K562 (cell line): Measurements from ENCODE around the gene VPS9D1. TPM values are rescaled to one million over a fixed set of nuclear protein-coding genes. Genes with fewer than 3 reads are reported as not detected.

ENCODE experiments used
- ATF4 ChIP-seq: fragments of 450-650 bp; formaldehyde crosslinking; IDR thresholded peaks from 2 replicates; pipeline ENCODE4 v1.4.0; 2022; ENCODE audit warnings: mild to moderate bottlenecking, moderate library complexity
- ATF6 ChIP-seq: sonication (generic); formaldehyde crosslinking; IDR thresholded peaks from 2 replicates; pipeline ENCODE4 v1.4.0; 2020; ENCODE audit warnings: mild to moderate bottlenecking, missing genetic modification reagents
- CBFB ChIP-seq: sonication (generic); formaldehyde crosslinking; IDR thresholded peaks from 2 replicates; pipeline ENCODE4 v1.4.0; 2020; ENCODE audit warnings: mild to moderate bottlenecking, missing genetic modification reagents
- HDAC3 ChIP-seq: fragments of 450-650 bp; IDR thresholded peaks from 2 replicates; pipeline ENCODE4 v1.6.1; 2018; ENCODE audit warnings: borderline replicate concordance, mild to moderate bottlenecking, moderate library complexity; ENCODE audit not compliant: partially characterized antibody
- KAT7 ChIP-seq: sonication (generic); formaldehyde crosslinking; IDR thresholded peaks from 2 replicates; pipeline ENCODE4 v1.8.0; 2022; ENCODE audit warnings: missing genetic modification reagents, mild to moderate bottlenecking, borderline replicate concordance
- PTBP1 ChIP-seq: fragments of 200-400 bp; formaldehyde crosslinking; IDR thresholded peaks from 2 replicates; pipeline ENCODE4 v1.6.1; 2017; ENCODE audit warnings: low read depth, low read length
- RREB1 ChIP-seq: fragments of 250-450 bp; sonication (Bioruptor Pico); IDR thresholded peaks from 2 replicates; pipeline ENCODE4 v1.4.0; 2020
- SNRNP70 ChIP-seq: fragments of 200-400 bp; formaldehyde crosslinking; optimal IDR thresholded peaks from 2 replicates; pipeline ENCODE3; 2017; ENCODE audit warnings: low read depth, low read length
- SOX6 ChIP-seq: fragments of 450-650 bp; IDR thresholded peaks from 2 replicates; pipeline ENCODE4 v1.6.1; 2014; ENCODE audit warnings: mild to moderate bottlenecking
- TFAP4 ChIP-seq: sonication (generic); formaldehyde crosslinking; IDR thresholded peaks from 2 replicates; pipeline ENCODE4 v1.8.0; 2022; ENCODE audit warnings: missing genetic modification reagents, mild to moderate bottlenecking, moderate library complexity, borderline replicate concordance
- TRIM24 ChIP-seq, 2 experiments: fragments of 450-650 bp; IDR thresholded peaks; 2 replicates each; pipeline ENCODE4 v1.6.1; 2016
- ZBTB49 ChIP-seq: sonication (generic); formaldehyde crosslinking; IDR thresholded peaks from 2 replicates; pipeline ENCODE4 v1.8.0; 2022; ENCODE audit warnings: missing genetic modification reagents, mild to moderate bottlenecking, borderline replicate concordance
- polyA plus RNA-seq, 8 experiments: library from polyadenylated mRNA; depleted of rRNA in 4 of 8; stranded (reverse) in 5 of 8; unstranded in 3 of 8; fragments of >200 nt; fragmentation: Nextera tagmentation in 2 of 8; fragmentation: Illumina TruSeq in 1 of 8; extraction: Ambion mirVana in 2 of 8; extraction: Trizol in 1 of 8; gene quantifications; 2 replicates each; pipeline versions ENCODE4 v1.2.1 to v1.2.3, GENCODE V29; 2011 to 2014; ENCODE audit warnings: inconsistent platforms in 1 of 8, missing spikeins in 1 of 8
- total RNA-seq, 7 experiments: library from RNA; depleted of rRNA in 6 of 7; stranded (reverse); fragments of >200 nt in 6 of 7; fragmentation: Illumina TruSeq in 2 of 7; extraction: Trizol in 2 of 7; gene quantifications; 2 replicates each; pipeline versions ENCODE4 v1.2.1 to v1.2.3, GENCODE V29; 2011 to 2021; ENCODE audit warnings: low replicate concordance in 1 of 7

The VPS9D1 gene
- total and polyA plus RNA-seq, 9 of the 15 experiments (the other 6 are each of a cell fraction or from before 2014, with no cell fraction given) = 0.33 to 3.1 (median 1.1) TPM

- TF ChIP-seq ATF6 (CRISPR knock-in tag) = 0 out of 2 replicates have a peak, but pooled peaks have one; percentile 37
- TF ChIP-seq ZBTB49 (CRISPR knock-in tag) = no peak
- peak in 1 of 2 experiments; percentile 18; a peak in 1 of 4 replicates for TF ChIP-seq TRIM24 (IDR thresholded peaks at IDR 0.05)
- TF ChIP-seq ATF4 (CRISPR knock-in tag) = 0 out of 2 replicates have a peak, but pooled peaks have one; percentile 18
- TF ChIP-seq SOX6 = 0 out of 2 replicates have a peak, but pooled peaks have one; percentile 5
- no peak for TF ChIP-seq PTBP1
- TF ChIP-seq KAT7 = no peak; the same call in 1 of the 2 replicates
- 0 out of 2 replicates have a peak, but pooled peaks have one; percentile 8 for TF ChIP-seq TFAP4 (CRISPR knock-in tag)
- no peak for TF ChIP-seq SNRNP70
- TF ChIP-seq RREB1 = 0 out of 2 replicates have a peak, but pooled peaks have one; percentile 26
- TF ChIP-seq CBFB = 0 out of 2 replicates have a peak, but pooled peaks have one; percentile 14
- TF ChIP-seq HDAC3 = no peak
- TF ChIP-seq, all 486 proteins: peak for 32
These were observed 62.3 kb downstream of the VPS9D1 start (continued) for GRCh38 chr16:89658221-89658879.
